IPS-20b (cell line): Measurements from ENCODE around the gene CABP4.
A peak's percentile ranks its signal among the peaks of the same experiment; 100 is the strongest.

Experiments used
- H3K27ac ChIP-seq: one replicate; pipeline ENCODE4 v1.5.1; 2013; ENCODE audit warnings: low read length
- H3K27me3 ChIP-seq: 2 replicates; pipeline ENCODE4 v1.6.1; 2013; ENCODE audit warnings: mild to moderate bottlenecking, low read length, inconsistent platforms; ENCODE audit not compliant: insufficient read depth
- H3K36me3 ChIP-seq: 2 replicates; pipeline ENCODE4 v1.6.1; 2013; ENCODE audit warnings: low read depth, mild to moderate bottlenecking, inconsistent platforms, low read length, moderate library complexity; ENCODE audit not compliant: insufficient read depth
- H3K4me1 ChIP-seq: 2 replicates; pipeline ENCODE4 v1.6.1; 2013; ENCODE audit warnings: mild to moderate bottlenecking, control low read depth, inconsistent platforms, low read length, moderate library complexity; ENCODE audit not compliant: insufficient read depth
- H3K4me3 ChIP-seq: 2 replicates; pipeline ENCODE4 v1.5.1; 2013; ENCODE audit warnings: mild to moderate bottlenecking, low read length, inconsistent platforms
- H3K9ac ChIP-seq: 2 replicates; pipeline ENCODE4 v1.6.1; 2013; ENCODE audit warnings: low read depth, mild to moderate bottlenecking, inconsistent platforms, low read length, moderate library complexity
- H3K9me3 ChIP-seq: 2 replicates; pipeline ENCODE4 v1.6.1; 2013; ENCODE audit warnings: mild to moderate bottlenecking, low read depth, low read length, inconsistent platforms; ENCODE audit not compliant: insufficient read depth

CABP4 gene

GRCh38 chr11:67431346-67432249, 23.6 kb upstream of the CABP4 start:
- Histone ChIP-seq H3K9me3 (no peaks in the 10 kb centered on the region), H3K9ac (no peak overlapping the region), H3K27ac (no peak overlapping the region), H3K4me1 (peaks cover 2% of the 10 kb centered on the region), H3K36me3 (peaks cover 37% of the 10 kb centered on the region; the same call in 1 of the 2 replicates), H3K27me3 (no peaks in the 10 kb centered on the region), H3K4me3 (no peak overlapping the region)

- no peak overlapping the region for H3K4me3 ChIP-seq
- H3K36me3 ChIP-seq, result peaks cover 42% of the 10 kb centered on the region
- no peak overlapping the region for H3K27ac ChIP-seq
- no peaks in the 10 kb centered on the region for H3K9me3 ChIP-seq
- no peaks in the 10 kb centered on the region for H3K27me3 ChIP-seq
- H3K4me1 ChIP-seq, result peaks cover 4% of the 10 kb centered on the region
- H3K9ac ChIP-seq, result no peak overlapping the region
Observed at GRCh38 chr11:67432655-67433349, 22.4 kb upstream of the CABP4 start.

- Histone ChIP-seq H3K9me3 (no peaks in the 10 kb centered on the region), H3K27ac (no peak overlapping the region), H3K4me1 (peaks cover 4% of the 10 kb centered on the region), H3K4me3 (no peak overlapping the region), H3K36me3 (peaks cover 45% of the 10 kb centered on the region), H3K9ac (no peak overlapping the region), H3K27me3 (no peaks in the 10 kb centered on the region)
Observed at GRCh38 chr11:67433536-67434394, 21.4 kb upstream of the CABP4 start.

- Histone ChIP-seq H3K4me1 (peaks cover 4% of the 10 kb centered on the region), H3K27me3 (no peaks in the 10 kb centered on the region), H3K27ac (no peak overlapping the region), H3K9ac (no peak overlapping the region), H3K9me3 (no peaks in the 10 kb centered on the region), H3K4me3 (no peak overlapping the region), H3K36me3 (peaks cover 47% of the 10 kb centered on the region)
Observed at GRCh38 chr11:67434395-67434881, 20.7 kb upstream of the CABP4 start.

DNA sequence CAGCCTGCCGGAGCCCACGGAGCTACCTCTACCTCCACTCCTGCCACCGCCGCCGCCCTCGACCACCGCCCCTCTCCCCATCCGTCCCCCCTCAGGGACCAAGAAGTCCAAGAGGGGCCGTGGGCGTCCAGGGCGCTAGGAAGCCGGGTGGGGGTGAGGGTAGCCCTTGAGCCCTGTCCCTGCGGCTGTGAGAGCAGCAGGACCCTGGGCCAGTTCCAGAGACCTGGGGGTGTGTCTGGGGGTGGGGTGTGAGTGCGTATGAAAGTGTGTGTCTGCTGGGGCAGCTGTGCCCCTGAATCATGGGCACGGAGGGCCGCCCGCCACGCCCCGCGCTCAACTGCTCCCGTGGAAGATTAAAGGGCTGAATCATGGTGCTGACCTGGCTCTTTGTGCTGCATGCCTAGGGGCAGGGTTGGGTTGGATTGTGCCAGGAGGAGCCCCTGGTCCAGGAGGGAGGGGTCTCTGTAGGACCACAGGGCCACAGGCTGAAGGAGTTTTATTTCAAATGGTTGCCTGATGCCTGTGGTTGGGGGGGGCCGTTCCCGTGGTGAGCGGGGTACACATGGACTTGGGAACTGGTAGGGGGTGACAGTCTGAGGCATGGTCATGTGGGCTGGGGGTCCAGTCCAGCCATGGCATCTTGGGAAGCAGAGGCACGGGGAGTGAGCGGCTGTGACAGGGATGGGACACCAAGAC, 20.0 kb upstream of the CABP4 start:
- H3K4me3 ChIP-seq, result no peak overlapping the region
- peaks cover 49% of the 10 kb centered on the region for H3K36me3 ChIP-seq

DNA sequence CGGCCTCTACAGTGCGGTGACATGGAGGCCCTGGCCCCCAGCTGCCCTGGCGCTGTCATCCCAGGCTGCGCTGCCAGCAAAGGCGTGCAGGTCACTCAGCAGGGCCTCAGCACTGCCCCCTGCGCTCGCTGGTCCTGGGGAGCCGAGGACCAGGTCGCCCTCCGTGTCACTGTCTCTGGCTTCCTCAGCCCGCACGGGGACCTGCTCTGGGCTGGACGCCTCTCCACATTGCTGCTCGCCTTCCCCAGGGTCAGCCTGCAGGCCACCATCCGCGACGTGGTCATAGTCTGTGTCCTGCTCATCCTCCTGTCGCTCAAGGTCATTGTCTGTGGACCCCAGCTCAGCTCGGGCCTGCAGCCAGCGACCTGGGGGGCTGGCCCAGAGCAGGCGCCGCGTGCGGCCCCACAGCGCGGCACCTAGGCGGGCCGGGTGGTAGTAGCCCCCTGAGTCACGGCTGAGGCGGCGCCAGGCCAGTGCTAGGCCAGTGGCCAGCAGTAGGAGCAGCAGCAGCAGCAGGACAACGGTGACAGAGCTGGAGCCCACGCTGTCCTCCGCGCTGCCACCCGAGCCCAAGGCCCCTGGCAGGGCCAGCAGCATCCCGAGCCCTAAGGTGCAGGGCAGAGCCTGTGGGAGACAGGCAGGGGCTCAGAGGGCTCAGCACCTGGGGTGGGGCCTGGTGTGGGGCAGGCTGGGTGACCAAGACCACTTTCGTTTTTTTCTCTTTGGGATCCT, 19.3 kb upstream of the CABP4 start:
- peaks cover 4% of the 10 kb centered on the region for H3K4me1 ChIP-seq
- H3K9me3 ChIP-seq, result no peaks in the 10 kb centered on the region
- peak overlapping the region; percentile 71; the same call in 1 of the 2 replicates for H3K9ac ChIP-seq
- peaks cover 45% of the 10 kb centered on the region for H3K36me3 ChIP-seq
- H3K27me3 ChIP-seq, result no peaks in the 10 kb centered on the region
- peak overlapping the region; percentile 87 for H3K27ac ChIP-seq
- no peak overlapping the region for H3K4me3 ChIP-seq

More for the DNA sequence above, 20.0 kb upstream of the CABP4 start:
- peaks cover 4% of the 10 kb centered on the region for H3K4me1 ChIP-seq
- H3K9me3 ChIP-seq, result no peaks in the 10 kb centered on the region
- H3K27ac ChIP-seq, result no peak overlapping the region
- H3K9ac ChIP-seq, result peak overlapping the region; percentile 71; the same call in 1 of the 2 replicates
- H3K27me3 ChIP-seq, result no peaks in the 10 kb centered on the region

GRCh38 chr11:67436459-67437081, 18.6 kb upstream of the CABP4 start:
- H3K27me3 ChIP-seq, result no peaks in the 10 kb centered on the region
- no peak overlapping the region for H3K4me3 ChIP-seq
- no peaks in the 10 kb centered on the region for H3K9me3 ChIP-seq
- H3K27ac ChIP-seq, result peak overlapping the region; percentile 88
- H3K9ac ChIP-seq, result peak overlapping the region; percentile 71; the same call in 1 of the 2 replicates
- H3K4me1 ChIP-seq, result peaks cover 4% of the 10 kb centered on the region
- H3K36me3 ChIP-seq, result peaks cover 40% of the 10 kb centered on the region

DNA sequence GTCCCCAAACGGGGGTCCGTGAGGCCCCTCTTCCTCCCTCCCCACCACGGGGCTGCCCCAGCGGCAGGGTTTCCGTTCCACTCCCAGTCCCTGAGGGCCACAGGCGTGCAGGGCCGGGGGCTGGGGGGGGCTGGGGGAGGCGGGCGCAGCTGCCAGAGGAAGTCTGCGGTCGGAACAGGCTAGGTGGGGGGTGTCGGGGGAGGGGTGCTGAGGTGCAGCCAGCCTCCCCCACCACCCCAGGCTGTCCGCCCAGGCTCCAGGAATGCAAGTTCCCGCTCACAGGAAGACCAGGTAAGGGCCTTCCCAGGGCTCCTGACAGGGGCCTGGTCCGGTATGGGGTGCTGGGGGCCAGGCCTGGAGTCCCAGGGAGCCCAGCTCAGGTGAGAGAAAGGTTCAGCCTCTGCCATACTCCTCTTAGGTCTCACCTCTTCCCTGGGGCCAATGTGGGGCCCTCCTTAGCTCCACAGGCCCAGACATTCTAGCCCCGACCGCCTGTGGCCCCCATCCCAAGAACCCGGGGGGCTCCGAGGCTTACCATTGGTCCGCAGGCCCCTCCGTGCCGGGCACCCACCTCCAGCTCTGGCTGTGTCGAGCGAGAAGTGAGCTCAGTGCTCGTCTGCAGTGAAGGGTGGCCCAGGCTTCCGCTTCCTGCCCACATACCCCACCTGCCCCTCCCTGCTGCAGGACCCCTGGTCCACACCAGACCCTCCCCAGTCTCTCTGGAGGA, 17.9 kb upstream of the CABP4 start, which contains the start of gene PTPRCAP:
TSS of gene PTPRCAP (minus strand) at position 601 of the 727 bp plus-strand sequence. CDS start at position 538, 63 bp downstream.
- Histone ChIP-seq H3K9me3 (no peaks in the 10 kb centered on the region), H3K4me3 (no peak within 1 kb of the TSS), H3K36me3 (peaks cover 39% of the 10 kb centered on the region), H3K27me3 (no peaks in the 10 kb centered on the region), H3K9ac (peak within 1 kb of the TSS; percentile 71; the same call in 1 of the 2 replicates), H3K27ac (peak within 1 kb of the TSS; percentile 88), H3K4me1 (peaks cover 4% of the 10 kb centered on the region)

DNA sequence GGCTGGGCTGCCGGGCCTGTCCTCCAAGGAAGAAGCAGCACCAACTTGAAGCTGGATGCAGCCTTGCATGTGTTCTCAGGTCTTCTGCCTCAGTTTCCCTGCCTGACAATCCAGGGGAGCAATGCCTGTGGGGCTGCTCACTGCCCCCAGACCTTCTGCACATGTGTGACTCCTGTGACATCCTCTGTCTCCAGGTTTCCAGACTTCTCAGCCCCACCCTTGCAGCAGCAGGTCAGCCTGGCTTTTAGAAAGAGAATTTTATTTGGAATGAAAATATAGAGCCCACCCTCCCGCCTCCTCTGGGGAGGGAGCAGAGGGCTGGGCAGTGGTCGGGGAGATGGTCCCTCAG, 17.4 kb upstream of the CABP4 start:
- no peak overlapping the region for H3K27ac ChIP-seq
- no peaks in the 10 kb centered on the region for H3K9me3 ChIP-seq
- peak overlapping the region; percentile 66; the same call in 1 of the 2 replicates for H3K9ac ChIP-seq
- peaks cover 34% of the 10 kb centered on the region for H3K36me3 ChIP-seq
- no peaks in the 10 kb centered on the region for H3K27me3 ChIP-seq
- H3K4me1 ChIP-seq, result peaks cover 4% of the 10 kb centered on the region
- no peak overlapping the region for H3K4me3 ChIP-seq
